NCI-H187 treated with DMSO at 0.1 percent for 48 hours (cell line): ENCODE results near the gene ARIH2.

Experiments used
- DNase-seq: peaks from one replicate; lab custom pipeline; 2025; lab: John Stamatoyannopoulos, UW

ARIH2 gene

GRCh38 chr3:49020330-49021212 is 101.9 kb downstream of the ARIH2 start:
- DNase-seq = no peak

- peak; percentile 70 for DNase-seq
Measured at GRCh38 chr3:49021213-49021812, 102.7 kb downstream of the ARIH2 start.

- no peak for DNase-seq
Measured at GRCh38 chr3:49021813-49022687, 103.4 kb downstream of the ARIH2 start, which contains the start of gene NDUFAF3. NDUFAF3 (plus strand) TSS chr3:49022121; CDS start chr3:49022145, 24 bp downstream.

GRCh38 chr3:49022688-49023171 is 104.1 kb downstream of the ARIH2 start:
- DNase-seq = no peak

- no peak for DNase-seq
Measured at GRCh38 chr3:49023775-49024174, 105.1 kb downstream of the ARIH2 start.

GRCh38 chr3:49024449-49024848 is 105.8 kb downstream of the ARIH2 start:
- no peak for DNase-seq

GRCh38 chr3:49025005-49025792 is 106.6 kb downstream of the ARIH2 start:
- no peak for DNase-seq

GRCh38 chr3:49025793-49026520 is 107.3 kb downstream of the ARIH2 start:
- DNase-seq = no peak

GRCh38 chr3:49026536-49026935 is 107.9 kb downstream of the ARIH2 start:
- no peak for DNase-seq

GRCh38 chr3:49027634-49028033 is 109.0 kb downstream of the ARIH2 start:
- no peak for DNase-seq

GRCh38 chr3:49028298-49028672 is 109.6 kb downstream of the ARIH2 start:
- no peak for DNase-seq

GRCh38 chr3:49028673-49029562 is 110.3 kb downstream of the ARIH2 start, which contains the start of gene IMPDH2:
IMPDH2 (minus strand) TSS chr3:49029398; CDS start chr3:49029350, 48 bp downstream.
- no peak for DNase-seq

- DNase-seq = no peak
Measured at GRCh38 chr3:49029563-49029884, 110.9 kb downstream of the ARIH2 start.

- no peak for DNase-seq
Measured at GRCh38 chr3:49030321-49030720, 111.7 kb downstream of the ARIH2 start.

- DNase-seq = no peak
Measured at GRCh38 chr3:49032646-49033304, 114.1 kb downstream of the ARIH2 start.

GRCh38 chr3:49034650-49035049 is 116.0 kb downstream of the ARIH2 start:
- no peak for DNase-seq

GRCh38 chr3:49035281-49035680 is 116.6 kb downstream of the ARIH2 start:
- DNase-seq = no peak
